Activated naive CD8-positive, alpha-beta T cell treated with anti-CD3 and anti-CD28 coated beads, Interleukin-2, amount 10 ng/mL, durations not matched to agents 7 days and 5 days (primary cell): ENCODE data around the gene INPP5A. TPM values are rescaled to one million over a fixed set of nuclear protein-coding genes. Genes with fewer than 3 reads are reported as not detected.

Experiments
- ATAC-seq: fragments of 150-1000 bp; cut with Tn5 transposase; one replicate; pipeline ENCODE4 v1.10.0; 2021; ENCODE audit warnings: low read depth, moderate library complexity
- POLR2A ChIA-PET: fragments of 350-600 bp; sonication (Branson Sonifier 250); formaldehyde crosslinking; loops from one replicate; lab custom pipeline; 2021; ENCODE audit warnings: antibody characterized with exemption; lab: Charles Lee
- DNase-seq: peaks from one replicate; pipeline ENCODE4 v3.0.0; 2021
- H3K27ac Mint-ChIP-seq: one replicate; pipeline ENCODE4 v1.8.0; 2022; ENCODE audit warnings: mild to moderate bottlenecking, mixed read lengths
- H3K27me3 Mint-ChIP-seq: one replicate; pipeline ENCODE4 v1.8.0; 2022; ENCODE audit warnings: mild to moderate bottlenecking, moderate library complexity, mixed read lengths
- H3K36me3 Mint-ChIP-seq: one replicate; pipeline ENCODE4 v1.8.0; 2021; ENCODE audit warnings: mild to moderate bottlenecking, mixed read lengths
- H3K4me1 Mint-ChIP-seq: one replicate; pipeline ENCODE4 v1.8.0; 2021; ENCODE audit warnings: mixed read lengths
- H3K4me3 Mint-ChIP-seq: one replicate; pipeline ENCODE4 v1.8.0; 2022; ENCODE audit warnings: mild to moderate bottlenecking, moderate library complexity, mixed read lengths
- H3K9me3 Mint-ChIP-seq: one replicate; pipeline ENCODE4 v1.8.0; 2021; ENCODE audit warnings: mixed read lengths
- total RNA-seq, 2 experiments: library from RNA; stranded (reverse); gene quantifications; one replicate each; pipeline ENCODE4 v1.2.3, GENCODE V29; 2021

INPP5A gene
- total RNA-seq, 2 experiments from 2014 or later: 14.1 to 15.7 TPM

- no peak overlapping the region for H3K27ac Mint-ChIP-seq
- no peaks in the 10 kb centered on the region for H3K9me3 Mint-ChIP-seq
- peaks cover 9% of the 10 kb centered on the region for H3K27me3 Mint-ChIP-seq
- H3K4me1 Mint-ChIP-seq: no peaks in the 10 kb centered on the region
- no peak for ATAC-seq
- H3K4me3 Mint-ChIP-seq: no peak overlapping the region
- DNase-seq: peak; percentile 15
- POLR2A ChIA-PET: no interaction called here
- H3K36me3 Mint-ChIP-seq: no peaks in the 10 kb centered on the region
Measured at GRCh38 chr10:132826524-132827422, 289.2 kb downstream of the INPP5A start.

- Mint-ChIP-seq H3K4me1 (no peaks in the 10 kb centered on the region), H3K9me3 (no peaks in the 10 kb centered on the region), H3K36me3 (no peaks in the 10 kb centered on the region), H3K27me3 (peaks cover 12% of the 10 kb centered on the region), H3K4me3 (no peak overlapping the region), H3K27ac (no peak overlapping the region)
- no peak for DNase-seq
- no peak for ATAC-seq
- POLR2A ChIA-PET: no interaction called here
Measured at GRCh38 chr10:132827423-132827789, 289.8 kb downstream of the INPP5A start.

GRCh38 chr10:132827861-132828539 lies 290.4 kb downstream of the INPP5A start:
- Mint-ChIP-seq H3K4me1 (no peaks in the 10 kb centered on the region), H3K27me3 (peaks cover 14% of the 10 kb centered on the region), H3K4me3 (no peak overlapping the region), H3K9me3 (no peaks in the 10 kb centered on the region), H3K27ac (no peak overlapping the region), H3K36me3 (no peaks in the 10 kb centered on the region)
- POLR2A ChIA-PET: no interaction called here
- ATAC-seq (no peak), DNase-seq (peak; percentile 7)

- Mint-ChIP-seq H3K27ac (no peak overlapping the region), H3K4me1 (no peaks in the 10 kb centered on the region)
Measured at GRCh38 chr10:132828681-132829080, 291.1 kb downstream of the INPP5A start.

GRCh38 chr10:132829403-132829802 lies 291.8 kb downstream of the INPP5A start:
- H3K4me3 Mint-ChIP-seq: no peak overlapping the region

More at GRCh38 chr10:132828681-132829080, 291.1 kb downstream of the INPP5A start:
- ATAC-seq: no peak
- H3K4me3 Mint-ChIP-seq: no peak overlapping the region
- POLR2A ChIA-PET: no interaction called here
- no peaks in the 10 kb centered on the region for H3K36me3 Mint-ChIP-seq
- H3K9me3 Mint-ChIP-seq: no peaks in the 10 kb centered on the region
- H3K27me3 Mint-ChIP-seq: peaks cover 14% of the 10 kb centered on the region
- DNase-seq: peak; percentile 16

GRCh38 chr10:132832186-132832969 lies 294.8 kb downstream of the INPP5A start:
- no peak overlapping the region for H3K4me3 Mint-ChIP-seq
- H3K27me3 Mint-ChIP-seq: peaks cover 14% of the 10 kb centered on the region
- DNase-seq (no peak), ATAC-seq (no peak)
- H3K4me1 Mint-ChIP-seq: no peaks in the 10 kb centered on the region
- H3K27ac Mint-ChIP-seq: no peak overlapping the region
- peaks cover 3% of the 10 kb centered on the region for H3K9me3 Mint-ChIP-seq
- H3K36me3 Mint-ChIP-seq: no peaks in the 10 kb centered on the region
- POLR2A ChIA-PET: no interaction called here

More at GRCh38 chr10:132829403-132829802, 291.8 kb downstream of the INPP5A start:
- Mint-ChIP-seq H3K4me1 (no peaks in the 10 kb centered on the region), H3K9me3 (no peaks in the 10 kb centered on the region), H3K27me3 (peaks cover 14% of the 10 kb centered on the region), H3K27ac (no peak overlapping the region), H3K36me3 (no peaks in the 10 kb centered on the region)
- DNase-seq (no peak), ATAC-seq (no peak)
- POLR2A ChIA-PET: no interaction called here

Other genes with a start within 250 kb of the INPP5A start
- 10 to 100 TPM; 12.5 TPM for gene STK32C, start 229.8 kb upstream of the INPP5A start, total RNA-seq
- 1 to 10 TPM; 4.7 to 6.3 TPM for gene LRRC27, start 205.6 kb upstream of the INPP5A start, total RNA-seq
- 10 to 100 TPM; 16.6 to 17.1 TPM for gene PWWP2B, start 140.6 kb upstream of the INPP5A start, total RNA-seq
- gene NKX6-2, start 248.4 kb downstream of the INPP5A start, total RNA-seq: not detected